ENCODE measurements around the gene ENTPD2. TPM values are rescaled to one million over a fixed set of nuclear protein-coding genes. Genes with fewer than 3 reads are reported as not detected.
A peak's percentile ranks its signal among the peaks of the same experiment; 100 is the strongest.

The ENTPD2 gene
- total RNA-seq, 1 experiment from 2014 or later = 4.0 TPM

GRCh38 chr9:137083394-137084004 lies 29.6 kb upstream of the ENTPD2 start:
- H3K4me1 Mint-ChIP-seq = peaks cover 17 to 26% of the 10 kb centered on the region in 2 experiments
- Histone ChIP-seq H3K79me2 (ENCODE audit: insufficient read depth, low read length) (no peaks in the 10 kb centered on the region), H3T11ph (ENCODE audit: low read length) (no peak overlapping the region), H3K14ac (ENCODE audit: insufficient read depth, low read length) (no peak overlapping the region), H3K4ac (ENCODE audit: low read depth, low read length) (no peak overlapping the region), H4K5ac (ENCODE audit: insufficient read length, low read depth, low read length) (no peak overlapping the region), H2AK5ac (ENCODE audit: insufficient read length, low read length) (no peak overlapping the region), H4K91ac (ENCODE audit: insufficient read length, low read depth, low read length) (no peak overlapping the region), H2BK12ac (ENCODE audit: insufficient read length, low read depth, low read length) (no peak overlapping the region), H3K9ac (ENCODE audit: extremely low read depth, insufficient read length, low read length) (no peak overlapping the region), H3K23ac (ENCODE audit: insufficient read length, low read depth, low read length) (no peak overlapping the region), H3K4me2 (ENCODE audit: insufficient read depth, insufficient read length, low read length) (no peak overlapping the region), H2BK20ac (ENCODE audit: low read depth, low read length, poor library complexity, severe bottlenecking) (no peak overlapping the region), H4K8ac (replicated peaks; ENCODE audit: insufficient read length, low read depth, low read length) (no peak overlapping the region), H4K20me1 (ENCODE audit: control insufficient read depth, insufficient read depth, insufficient read length) (peaks cover 3% of the 10 kb centered on the region), H2BK120ac (ENCODE audit: low read depth, low read length, poor library complexity, severe bottlenecking) (no peak overlapping the region), H3K79me1 (ENCODE audit: insufficient read depth, low read depth, low read length, poor library complexity, severe bottlenecking) (no peaks in the 10 kb centered on the region), H3K23me2 (ENCODE audit: insufficient read length, low read depth, low read length, poor library complexity, severe bottlenecking) (peaks cover 16% of the 10 kb centered on the region), H3K9me3 (ENCODE audit: control insufficient read depth, low read depth, low read length) (no peaks in the 10 kb centered on the region), H2AFZ (ENCODE audit: low read length) (no peak overlapping the region), H3K56ac (ENCODE audit: insufficient read length, low read depth, low read length) (no peak overlapping the region), H2BK15ac (ENCODE audit: low read depth, low read length) (no peak overlapping the region), H3K18ac (ENCODE audit: insufficient read length, low read depth, low read length) (no peak overlapping the region), H3K27me3 (ENCODE audit: insufficient read depth, low read length) (no peaks in the 10 kb centered on the region; the same call in 1 of the 2 replicates), H3K4me1 (ENCODE audit: insufficient read depth, low read length) (no peaks in the 10 kb centered on the region; the same call in 1 of the 2 replicates), H3K27ac (ENCODE audit: insufficient read length, low read depth, low read length) (no peak overlapping the region), H2BK5ac (ENCODE audit: insufficient read length, low read length) (no peak overlapping the region)
- H3K27ac Mint-ChIP-seq = no peak overlapping the region; a peak in 1 of 7 replicates
- no peaks in the 10 kb centered on the region; a peak in 1 of 7 replicates for H3K36me3 Mint-ChIP-seq (ENCODE audit: insufficient read depth in 1 of 3, low read depth in 3 of 3)
- no peak overlapping the region for H3K4me3 Mint-ChIP-seq
- peak; percentile 52 for DNase-seq
- H3K27me3 Mint-ChIP-seq (ENCODE audit: low read depth) = peaks cover 25% of the 10 kb centered on the region
- TF ChIP-seq CTCF (conservative IDR thresholded peaks at IDR 0.05) = no peak
- no CpG with 5 or more reads among the region's 12 CpGs for WGBS (ENCODE audit: extremely low coverage, insufficient read length, low lambda C conversion rate)
- H3K9me3 Mint-ChIP-seq = no peaks in the 10 kb centered on the region

Measured in H9 (cell line).